HG03460 (cell line): ENCODE measurements around the gene DLG2.

Experiments
- ATAC-seq: cut with Tn5 transposase; IDR thresholded peaks from one replicate; pipeline ENCODE4 v1.9.1; 2021; ENCODE audit not compliant: unreplicated experiment

The DLG2 gene

DNA sequence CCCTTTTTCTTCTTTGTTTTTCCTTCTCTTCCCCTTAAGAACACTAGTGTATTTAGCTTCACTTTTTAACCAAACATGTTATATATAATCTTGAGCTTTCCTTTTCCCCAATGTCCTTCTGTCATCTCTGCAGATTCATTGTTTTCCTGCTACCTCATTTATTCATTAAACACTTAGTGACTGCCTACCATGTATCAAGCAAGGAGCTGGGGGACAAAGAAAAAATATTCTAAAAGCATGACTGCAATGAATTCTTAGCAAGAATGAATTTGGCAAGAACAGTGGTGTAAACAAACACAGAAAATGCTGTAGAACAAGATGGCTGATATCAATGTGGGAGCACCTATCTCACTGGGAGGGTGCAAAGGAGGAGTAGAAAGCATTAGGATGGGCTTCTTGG, 2094.0 kb downstream of the DLG2 start:
- no peak for ATAC-seq

DNA sequence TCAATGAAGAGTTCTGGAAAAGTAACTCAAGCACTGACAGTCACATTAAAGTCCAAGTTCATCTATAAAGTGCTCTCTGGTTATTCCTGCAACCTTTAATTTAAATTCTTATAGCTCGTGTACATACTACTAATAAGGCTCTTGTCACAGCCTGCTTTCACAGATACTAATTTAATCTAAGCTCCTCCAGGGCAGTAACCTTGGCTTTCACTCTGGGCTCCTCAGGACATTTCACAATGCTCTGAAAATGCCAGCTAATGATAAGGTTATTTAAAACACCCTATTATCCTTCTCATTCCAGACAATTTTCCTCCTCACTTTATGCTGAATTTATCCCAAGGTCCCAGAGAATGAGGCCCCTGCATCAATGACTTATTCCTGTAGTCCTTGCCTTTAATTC, 2098.3 kb downstream of the DLG2 start:
- no peak for ATAC-seq

GRCh38 chr11:83528225-83528624, 2098.9 kb downstream of the DLG2 start:
- ATAC-seq, result no peak

- no peak for ATAC-seq
These were observed 2103.5 kb downstream of the DLG2 start for GRCh38 chr11:83523676-83524075.

DNA sequence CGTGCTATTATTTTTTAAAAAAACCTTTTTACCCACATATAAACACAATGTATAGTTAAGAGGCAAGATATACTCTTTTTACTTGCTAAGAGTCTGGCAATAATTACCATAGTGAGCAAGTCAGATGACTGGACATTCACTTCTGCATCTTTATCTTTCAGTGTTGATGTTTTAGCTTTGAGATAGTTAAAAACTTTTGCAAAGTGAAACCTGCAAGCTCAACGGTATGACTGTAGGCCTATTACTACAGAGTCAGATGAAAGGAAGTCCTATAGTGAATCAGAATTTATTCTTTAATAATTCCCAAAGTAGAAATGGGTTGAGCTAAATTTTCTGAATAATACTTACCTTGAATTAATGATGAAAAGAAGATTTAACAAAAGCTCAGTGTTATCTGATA, 2104.2 kb downstream of the DLG2 start:
- ATAC-seq, result no peak

DNA sequence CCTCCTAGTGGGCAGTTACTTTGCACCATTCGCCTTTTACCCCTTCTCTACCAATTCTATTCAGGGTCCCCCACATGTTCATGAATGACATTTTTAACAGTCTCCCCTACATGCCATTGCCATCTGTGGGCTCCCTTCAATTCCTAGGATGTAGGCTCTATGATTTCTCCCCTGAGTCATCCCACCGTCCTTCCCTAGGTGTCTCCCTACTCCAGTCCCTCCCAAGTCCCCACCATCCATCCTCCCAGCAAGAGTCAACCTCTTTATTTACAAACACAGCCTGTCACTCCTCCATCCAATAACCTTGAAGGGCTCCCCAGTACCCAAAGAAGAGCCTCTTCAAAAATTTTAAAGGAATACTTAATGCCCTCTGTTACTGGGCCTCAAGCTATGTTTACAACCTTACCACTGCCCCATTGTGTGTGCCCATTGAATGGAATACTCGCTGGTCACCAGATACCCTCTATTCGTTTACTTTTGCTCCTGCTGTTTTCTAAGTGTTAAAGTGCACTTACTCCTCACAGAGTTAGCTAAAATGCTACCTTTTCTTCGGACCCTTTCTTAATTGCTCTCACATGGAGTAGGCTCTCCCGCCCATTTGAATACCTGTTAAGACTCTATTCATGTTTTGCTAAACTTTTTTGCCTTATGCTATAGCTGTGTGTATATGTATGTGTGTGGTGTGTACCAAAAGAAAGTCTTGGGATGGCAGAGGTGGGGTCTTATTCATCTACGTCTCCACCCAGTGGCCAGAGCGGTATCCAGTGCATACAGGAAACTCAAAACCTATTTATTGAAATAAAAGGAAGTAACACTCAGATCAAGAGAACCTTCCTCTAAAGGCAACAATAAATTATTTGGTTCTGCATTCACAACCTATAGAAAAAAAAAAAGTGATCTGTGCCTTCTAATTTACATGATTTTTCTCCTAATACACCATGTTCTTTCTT, 2105.2 kb downstream of the DLG2 start:
- no peak for ATAC-seq

DNA sequence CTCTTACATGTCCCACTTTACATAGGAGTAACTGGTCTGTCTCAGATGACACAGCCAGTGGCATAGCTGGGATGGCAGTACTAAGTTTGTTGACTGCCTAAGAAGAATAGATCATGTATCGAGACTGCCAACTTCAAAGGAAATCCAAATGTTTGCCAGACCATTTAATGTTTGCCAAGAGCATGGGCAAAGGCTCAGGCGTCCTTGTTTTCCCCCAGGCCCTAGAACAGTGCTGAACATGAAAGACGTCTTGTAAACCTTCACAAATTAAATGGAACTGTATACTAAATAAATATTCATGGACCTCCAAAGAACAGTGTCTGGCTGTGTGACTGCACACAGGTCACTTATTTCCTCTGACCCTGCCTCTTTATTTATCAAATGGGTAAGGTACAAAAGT, 2106.3 kb downstream of the DLG2 start:
- no peak for ATAC-seq

DNA sequence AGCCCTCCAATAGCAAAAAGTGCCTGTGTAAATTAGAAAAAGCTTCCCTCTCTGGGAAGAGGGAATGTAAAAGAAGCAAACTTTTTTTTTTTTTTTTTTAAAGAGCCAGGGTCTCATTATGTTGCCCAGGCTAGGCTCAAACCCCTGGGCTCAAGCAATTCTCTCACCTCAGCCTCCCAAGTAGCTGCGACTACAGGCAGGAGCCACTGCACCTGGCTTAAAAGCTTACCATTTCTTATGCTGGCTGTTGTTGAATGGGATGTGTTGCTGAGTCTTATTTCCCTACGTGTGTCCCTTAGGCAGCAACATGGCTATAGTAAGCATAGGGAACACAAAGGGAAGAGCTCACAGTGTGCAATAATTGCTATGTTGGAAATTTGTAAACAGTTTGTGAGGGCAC, 2115.5 kb downstream of the DLG2 start:
- no peak for ATAC-seq

- ATAC-seq, result no peak
These were observed 2116.3 kb downstream of the DLG2 start for GRCh38 chr11:83510530-83511460.

GRCh38 chr11:83508804-83509203, 2118.3 kb downstream of the DLG2 start:
- ATAC-seq, result no peak

GRCh38 chr11:83502041-83502440, 2125.1 kb downstream of the DLG2 start:
- no peak for ATAC-seq

- no peak for ATAC-seq
These were observed 2133.2 kb downstream of the DLG2 start for GRCh38 chr11:83493917-83494316.

DNA sequence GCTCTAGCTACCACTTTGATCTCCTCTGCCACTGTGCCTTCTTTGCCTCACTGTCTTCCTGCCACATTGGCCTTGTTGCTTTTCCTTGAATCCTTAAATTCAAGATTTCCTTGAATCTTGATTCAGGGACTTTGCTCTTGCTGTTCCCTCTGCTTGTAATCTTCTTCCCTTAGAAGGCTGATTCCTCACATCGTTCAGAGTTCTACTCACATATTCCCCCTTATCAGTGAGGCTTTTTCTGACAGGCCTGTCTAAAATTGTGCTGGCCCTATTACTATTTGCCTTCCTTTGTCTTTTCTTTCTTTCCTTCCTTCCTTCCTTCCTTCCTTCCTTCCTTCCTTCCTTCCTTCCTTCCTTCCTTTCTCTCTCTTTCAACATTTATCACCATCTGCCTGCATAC, 2134.1 kb downstream of the DLG2 start:
- ATAC-seq, result no peak

- no peak for ATAC-seq
These were observed 2143.3 kb downstream of the DLG2 start for GRCh38 chr11:83483808-83484207.

DNA sequence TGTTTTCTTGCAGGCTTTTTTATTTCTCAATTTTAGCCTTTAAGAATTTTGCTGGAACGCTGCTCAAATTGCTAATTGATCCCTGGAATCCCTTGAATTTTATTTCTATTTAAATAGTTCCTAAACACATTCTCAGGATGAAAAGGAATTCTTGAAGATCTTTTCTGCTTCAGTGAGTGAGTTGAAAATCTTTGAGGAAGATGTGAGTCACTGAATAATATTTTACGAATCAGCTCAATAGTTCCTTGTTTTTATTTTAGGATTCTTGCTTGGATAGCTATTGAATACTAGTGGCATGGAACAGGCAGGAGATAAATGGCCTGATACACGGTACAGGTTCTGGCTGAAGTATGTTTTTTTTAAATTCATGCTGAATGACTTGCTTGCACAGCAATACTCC, 2146.3 kb downstream of the DLG2 start:
- no peak for ATAC-seq

DNA sequence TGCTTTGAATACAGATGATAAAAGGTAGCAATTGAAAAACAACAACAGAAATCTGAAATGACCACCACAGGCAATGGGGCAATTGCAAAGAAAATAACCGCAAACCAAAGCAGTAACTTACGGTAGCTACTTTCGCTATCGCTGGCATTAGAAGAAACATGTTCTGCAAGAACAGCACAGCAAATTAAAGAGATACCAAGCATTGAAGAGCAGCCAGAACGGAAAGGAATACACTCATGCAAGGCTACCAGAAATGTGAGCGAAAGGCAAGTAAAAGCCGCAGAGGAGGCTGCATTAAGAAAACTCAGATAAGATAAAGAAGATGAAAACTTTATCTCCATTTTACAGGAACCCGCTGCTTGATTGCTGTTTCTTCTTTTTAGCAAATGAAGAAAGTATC, 2146.9 kb downstream of the DLG2 start:
- ATAC-seq, result no peak

DNA sequence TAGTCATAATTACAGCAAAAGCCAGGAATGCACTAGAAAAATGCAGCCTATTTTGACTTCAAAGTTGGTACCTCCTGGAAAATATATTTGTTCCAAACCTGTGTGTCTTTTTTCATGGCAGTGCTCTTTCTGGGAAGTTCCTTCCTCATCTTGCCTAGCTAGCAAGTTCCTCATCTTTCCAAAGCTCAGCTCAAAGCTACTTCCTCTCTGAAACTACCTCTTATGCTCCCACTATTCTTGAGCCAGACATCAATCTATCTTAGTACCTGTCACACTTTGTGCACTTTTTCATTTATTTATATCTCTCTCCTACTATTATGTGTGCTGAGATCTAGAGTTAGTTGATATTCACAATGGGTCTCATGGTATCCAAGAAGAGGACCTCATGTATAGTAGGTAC, 2149.4 kb downstream of the DLG2 start:
- ATAC-seq, result no peak

- ATAC-seq, result no peak
These were observed 2151.4 kb downstream of the DLG2 start for GRCh38 chr11:83475760-83476159.

DNA sequence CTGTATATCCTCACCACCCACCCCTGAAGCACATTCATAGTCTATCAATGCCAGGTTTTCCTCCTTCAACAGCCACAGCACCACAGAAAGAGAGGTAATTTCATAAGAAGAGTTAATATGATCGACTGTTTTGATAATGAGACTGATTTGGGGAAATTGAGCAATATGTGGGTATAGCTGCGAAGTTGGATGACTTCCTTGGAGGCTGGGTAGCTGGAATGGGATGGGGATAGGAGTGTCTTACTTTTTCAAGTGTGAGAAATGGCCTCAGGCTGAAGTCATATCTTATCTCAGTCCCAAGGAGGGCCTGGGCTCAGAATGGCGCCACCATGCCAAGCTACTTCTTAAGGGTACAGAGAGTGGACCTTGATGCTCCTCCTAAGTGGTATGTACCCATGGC, 2153.4 kb downstream of the DLG2 start:
- ATAC-seq, result no peak

- no peak for ATAC-seq
These were observed 2154.3 kb downstream of the DLG2 start for GRCh38 chr11:83472806-83473205.

GRCh38 chr11:83471831-83472727, 2155.1 kb downstream of the DLG2 start:
- ATAC-seq, result no peak
